Erythroblast (primary cell): ENCODE data around the gene KCNH8.

ENCODE experiments used
- DNase-seq, 2 experiments: peaks; one replicate each; lab custom pipeline; 2025; lab: John Stamatoyannopoulos, UW
- GATA1 ChIP-seq: IDR thresholded peaks from 2 replicates; pipeline ENCODE4 v1.6.1; 2011; ENCODE audit warnings: low read depth, mild to moderate bottlenecking, control low read depth, low read length, moderate library complexity
- POLR2A ChIP-seq: IDR thresholded peaks from 2 replicates; pipeline ENCODE4 v1.6.1; 2011; ENCODE audit warnings: mild to moderate bottlenecking, low read length

The KCNH8 gene

GRCh38 chr3:19547665-19548464, 399.6 kb downstream of the KCNH8 start:
- no peak for DNase-seq
- TF ChIP-seq POLR2A (no peak), GATA1 (no peak)

DNA sequence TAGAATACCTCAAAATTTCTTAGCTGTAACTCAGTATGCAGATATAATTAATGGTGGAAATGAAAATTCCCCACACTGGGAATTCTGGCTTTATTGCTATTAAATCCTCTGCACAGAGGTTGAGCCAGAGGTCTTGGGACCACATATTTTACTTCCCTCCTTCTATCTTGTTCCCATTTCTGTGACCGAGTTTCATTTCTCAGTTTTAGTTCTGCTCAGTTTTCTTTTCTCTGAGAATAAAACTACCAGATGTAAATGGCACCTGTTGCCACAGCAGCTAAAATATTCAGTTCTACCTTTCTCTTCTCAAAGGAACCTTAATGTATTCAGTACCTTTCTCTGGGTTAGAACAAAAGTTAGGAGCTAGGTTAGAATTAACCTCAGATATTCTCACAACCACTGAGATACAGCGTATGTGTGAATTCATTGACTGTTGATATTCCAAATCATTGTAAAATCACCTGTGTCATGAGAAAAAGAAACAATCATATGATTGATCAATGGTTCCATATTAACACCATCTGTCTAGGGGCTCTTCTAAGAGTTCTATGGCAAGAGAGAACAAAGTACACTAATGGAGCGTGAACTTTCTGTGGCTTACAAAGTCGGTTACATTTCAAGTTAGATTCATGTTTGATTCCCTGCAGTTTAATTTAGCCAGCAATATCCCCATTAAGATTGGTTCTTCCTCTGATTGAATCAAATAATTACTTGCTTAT, 411.6 kb downstream of the KCNH8 start:
- no peak for DNase-seq
- no peak for TF ChIP-seq POLR2A
- TF ChIP-seq GATA1: no peak

DNA sequence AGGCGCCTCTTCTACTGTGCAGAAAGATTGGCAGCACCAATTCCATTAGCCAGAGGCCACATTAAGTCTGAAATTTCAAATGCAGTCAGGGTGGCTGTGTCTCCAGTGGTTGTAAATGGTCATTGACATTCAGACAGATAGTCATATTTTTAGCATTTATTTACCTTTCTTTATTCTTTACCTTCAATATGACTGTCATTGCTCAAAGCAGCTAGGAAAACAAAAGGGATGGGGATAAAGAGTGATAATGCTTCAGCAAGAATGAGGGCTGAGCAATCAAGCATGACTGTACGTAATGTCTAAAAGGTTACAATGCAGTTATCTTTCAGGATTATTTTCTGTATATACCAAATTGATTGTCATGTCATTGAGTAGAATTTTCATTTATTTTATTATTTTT, 425.3 kb downstream of the KCNH8 start:
- no peak for TF ChIP-seq POLR2A
- TF ChIP-seq GATA1: no peak
- no peak for DNase-seq

DNA sequence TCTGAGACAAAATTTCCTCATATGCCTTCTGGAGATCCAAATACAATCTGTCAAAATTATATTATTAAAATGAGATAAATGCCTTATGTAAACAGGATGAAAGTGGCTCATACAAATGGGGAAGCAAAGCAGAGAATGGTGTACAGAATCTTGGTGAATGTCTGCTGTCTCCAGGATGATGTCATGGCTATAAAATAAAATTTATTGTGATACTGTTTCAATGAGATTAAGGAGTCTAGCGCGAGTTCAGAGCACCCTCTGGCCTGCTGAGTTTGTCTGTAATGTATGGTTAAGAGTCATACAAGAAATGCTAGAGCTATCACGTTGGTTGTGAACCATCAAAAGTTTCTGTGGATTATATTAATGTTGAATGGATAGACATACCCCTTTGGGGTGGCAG, 426.0 kb downstream of the KCNH8 start:
- DNase-seq: no peak
- no peak for TF ChIP-seq GATA1
- no peak for TF ChIP-seq POLR2A

GRCh38 chr3:19576343-19576742, 428.0 kb downstream of the KCNH8 start:
- DNase-seq: no peak
- no peak for TF ChIP-seq POLR2A
- no peak for TF ChIP-seq GATA1
